Activated naive CD8-positive, alpha-beta T cell (primary cell): ENCODE results near the gene VSTM2B.
"Not testable (repeated sequence)": the region's sequence is repeated elsewhere in the genome, so short reads cannot be mapped to it uniquely, and the experiment has no call there.

Experiments
- H3K27ac Mint-ChIP-seq: one replicate; pipeline ENCODE4 v1.8.0; 2021; ENCODE audit warnings: mixed read lengths
- H3K27me3 Mint-ChIP-seq: one replicate; pipeline ENCODE4 v1.8.0; 2021; ENCODE audit warnings: mixed read lengths
- H3K36me3 Mint-ChIP-seq: one replicate; pipeline ENCODE4 v1.8.0; 2021; ENCODE audit warnings: mixed read lengths
- H3K4me1 Mint-ChIP-seq: one replicate; pipeline ENCODE4 v1.8.0; 2021; ENCODE audit warnings: low read depth, mixed read lengths
- H3K4me3 Mint-ChIP-seq: one replicate; pipeline ENCODE4 v1.8.0; 2021; ENCODE audit warnings: mild to moderate bottlenecking, mixed read lengths
- H3K9me3 Mint-ChIP-seq: one replicate; pipeline ENCODE4 v1.8.0; 2021; ENCODE audit warnings: low read depth, mixed read lengths

Gene VSTM2B

DNA sequence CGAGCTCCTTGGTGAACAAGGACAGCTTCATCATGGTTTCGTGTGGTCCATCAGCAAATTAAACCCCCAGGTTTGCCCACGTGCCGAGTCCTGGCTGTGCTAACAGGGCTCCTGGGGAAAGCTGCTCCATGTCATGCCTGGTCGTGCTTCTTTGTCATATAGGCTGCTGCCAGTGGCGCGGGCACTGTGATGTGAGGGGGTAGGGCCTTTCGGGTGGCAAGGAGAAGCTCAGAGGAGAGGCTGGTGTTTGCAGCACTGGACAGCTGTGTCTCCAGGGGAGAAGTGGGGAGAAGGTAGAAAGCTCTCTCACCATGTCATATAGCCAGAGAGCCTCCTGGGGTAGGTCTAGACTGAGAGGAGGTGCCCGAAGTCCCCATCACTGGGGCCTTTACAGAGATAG is 13.3 kb downstream of the VSTM2B start:
- Mint-ChIP-seq H3K27me3 (peaks cover 5% of the 10 kb centered on the region), H3K4me3 (no peak overlapping the region), H3K27ac (no peak overlapping the region), H3K4me1 (no peaks in the 10 kb centered on the region), H3K9me3 (no peaks in the 10 kb centered on the region), H3K36me3 (no peaks in the 10 kb centered on the region)

DNA sequence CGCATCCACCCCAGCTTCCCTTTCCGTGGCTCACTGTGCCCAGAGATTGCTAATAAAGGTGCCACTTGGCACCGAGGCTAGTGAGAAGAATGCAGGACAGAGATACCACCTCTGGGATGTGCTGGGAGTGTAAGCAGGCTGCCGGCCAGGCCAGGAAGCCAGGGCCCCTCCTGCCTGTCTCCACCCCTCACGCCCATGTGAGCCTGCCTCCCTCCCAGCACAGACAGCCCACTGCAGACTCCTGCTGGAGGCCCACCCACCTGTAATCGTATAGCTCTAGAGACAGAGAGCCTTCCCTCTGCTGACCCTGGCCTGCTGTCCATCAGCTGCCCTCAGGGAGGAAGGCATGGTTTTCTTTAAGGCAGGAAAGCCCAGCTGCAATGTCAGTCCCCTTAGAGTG is 13.9 kb downstream of the VSTM2B start:
- no peak overlapping the region for H3K27ac Mint-ChIP-seq
- H3K4me1 Mint-ChIP-seq, result no peaks in the 10 kb centered on the region
- H3K27me3 Mint-ChIP-seq, result peaks cover 5% of the 10 kb centered on the region
- no peaks in the 10 kb centered on the region for H3K9me3 Mint-ChIP-seq
- H3K4me3 Mint-ChIP-seq, result no peak overlapping the region
- no peaks in the 10 kb centered on the region for H3K36me3 Mint-ChIP-seq

DNA sequence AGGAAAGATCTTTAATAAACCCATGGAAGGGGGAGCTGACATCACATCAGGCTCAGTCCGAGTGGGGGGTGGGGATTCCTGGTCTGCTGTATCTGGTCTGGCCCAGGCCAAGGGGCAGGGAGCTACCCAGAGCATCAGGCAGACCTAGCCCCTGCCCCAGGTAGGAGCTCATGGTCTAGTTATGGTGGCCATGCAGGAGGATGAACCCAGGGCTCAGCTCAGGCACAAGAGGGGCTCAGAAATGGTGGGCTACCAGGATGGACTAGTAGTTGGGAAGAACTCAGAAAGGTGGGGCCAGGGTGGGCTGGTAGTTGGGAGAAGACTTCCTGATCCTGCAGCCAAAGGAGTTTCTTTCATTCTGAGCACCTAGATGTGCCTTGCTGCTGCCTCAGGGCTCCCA is 14.3 kb downstream of the VSTM2B start:
- H3K4me1 Mint-ChIP-seq, result no peaks in the 10 kb centered on the region
- H3K27ac Mint-ChIP-seq, result no peak overlapping the region
- no peaks in the 10 kb centered on the region for H3K36me3 Mint-ChIP-seq
- no peak overlapping the region for H3K4me3 Mint-ChIP-seq
- no peaks in the 10 kb centered on the region for H3K9me3 Mint-ChIP-seq
- H3K27me3 Mint-ChIP-seq, result peaks cover 5% of the 10 kb centered on the region

DNA sequence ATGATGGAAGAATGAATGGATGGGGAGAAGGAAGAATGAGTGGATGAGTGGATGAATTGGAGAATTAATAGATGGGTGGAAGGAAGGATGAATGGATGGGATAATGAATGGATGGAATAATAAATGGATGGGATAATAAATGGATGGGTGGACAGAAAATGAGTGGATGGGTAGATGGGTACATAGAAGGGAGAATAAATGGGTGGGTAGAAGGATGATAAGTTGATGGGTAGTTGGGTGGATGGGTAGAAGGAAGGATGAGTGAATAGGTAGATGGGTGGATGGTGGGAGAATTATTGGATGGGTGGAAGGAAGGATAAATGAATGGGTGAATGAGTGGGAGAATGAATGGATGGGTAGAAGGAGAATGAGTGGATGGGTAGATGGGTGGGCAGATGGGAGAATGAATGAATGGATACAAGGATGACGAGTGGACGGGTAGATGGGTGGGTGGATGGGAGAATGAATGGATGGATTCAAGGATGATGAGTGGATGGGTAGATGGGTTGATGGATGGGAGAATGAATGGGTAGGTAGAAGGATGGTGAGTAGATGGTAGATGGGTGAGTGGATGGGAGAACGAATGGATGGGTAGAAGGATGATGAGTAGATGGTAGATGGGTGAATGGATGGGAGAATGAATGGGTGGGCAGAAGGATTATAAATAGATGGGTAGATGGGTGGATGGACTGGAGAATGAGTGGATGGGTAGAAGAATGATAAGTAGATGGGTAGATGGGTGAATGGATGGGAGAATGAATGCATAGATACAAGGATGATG is 15.9 kb downstream of the VSTM2B start:
- Mint-ChIP-seq H3K4me3 (no peak overlapping the region), H3K9me3 (no peaks in the 10 kb centered on the region), H3K27me3 (peaks cover 4% of the 10 kb centered on the region), H3K36me3 (no peaks in the 10 kb centered on the region), H3K4me1 (no peaks in the 10 kb centered on the region), H3K27ac (no peak overlapping the region)

DNA sequence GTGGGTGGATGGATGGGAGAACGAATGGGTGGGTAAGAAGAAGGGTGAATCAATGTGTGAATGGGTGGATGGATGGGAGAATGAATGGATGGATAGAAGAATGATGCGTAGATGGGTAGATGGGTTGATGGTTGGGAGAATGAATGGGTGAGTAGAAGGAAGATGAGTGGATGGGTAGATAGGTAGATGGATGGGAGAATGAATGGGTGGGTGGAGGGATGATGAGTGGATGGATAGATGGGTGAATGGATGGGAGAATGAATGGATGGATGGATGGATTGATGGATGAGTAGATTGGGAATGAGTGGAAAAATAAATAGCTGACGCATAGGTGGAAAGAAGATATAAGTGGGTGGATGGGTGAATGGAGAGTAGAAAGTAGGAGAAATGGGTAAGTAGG is 16.5 kb downstream of the VSTM2B start:
- Mint-ChIP-seq H3K27ac (no peak overlapping the region), H3K4me1 (no peaks in the 10 kb centered on the region), H3K4me3 (no peak overlapping the region), H3K36me3 (no peaks in the 10 kb centered on the region), H3K27me3 (peaks cover 4% of the 10 kb centered on the region), H3K9me3 (no peaks in the 10 kb centered on the region)

DNA sequence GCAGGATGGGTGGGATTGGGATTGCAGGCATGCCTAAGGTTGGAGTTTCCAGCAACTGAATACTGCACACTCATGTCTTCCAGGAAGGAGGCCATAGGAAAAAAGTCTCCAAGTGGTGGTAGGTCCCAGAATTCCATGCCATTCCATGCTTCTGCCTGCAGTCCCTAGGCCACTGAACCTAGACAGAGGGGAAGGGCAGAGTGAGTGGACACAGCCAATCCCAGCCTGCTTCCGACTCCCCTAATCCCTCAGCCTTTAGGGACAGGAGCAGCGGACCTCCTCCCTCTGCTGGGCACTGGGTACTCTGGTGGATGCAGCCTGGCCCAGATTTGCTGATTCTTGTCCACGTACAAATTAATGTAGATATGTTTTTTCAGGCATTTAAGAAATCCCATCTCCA is 17.0 kb downstream of the VSTM2B start:
- no peak overlapping the region for H3K4me3 Mint-ChIP-seq
- H3K4me1 Mint-ChIP-seq, result no peaks in the 10 kb centered on the region
- H3K27ac Mint-ChIP-seq, result no peak overlapping the region
- peaks cover 5% of the 10 kb centered on the region for H3K27me3 Mint-ChIP-seq
- no peaks in the 10 kb centered on the region for H3K9me3 Mint-ChIP-seq
- H3K36me3 Mint-ChIP-seq, result no peaks in the 10 kb centered on the region

DNA sequence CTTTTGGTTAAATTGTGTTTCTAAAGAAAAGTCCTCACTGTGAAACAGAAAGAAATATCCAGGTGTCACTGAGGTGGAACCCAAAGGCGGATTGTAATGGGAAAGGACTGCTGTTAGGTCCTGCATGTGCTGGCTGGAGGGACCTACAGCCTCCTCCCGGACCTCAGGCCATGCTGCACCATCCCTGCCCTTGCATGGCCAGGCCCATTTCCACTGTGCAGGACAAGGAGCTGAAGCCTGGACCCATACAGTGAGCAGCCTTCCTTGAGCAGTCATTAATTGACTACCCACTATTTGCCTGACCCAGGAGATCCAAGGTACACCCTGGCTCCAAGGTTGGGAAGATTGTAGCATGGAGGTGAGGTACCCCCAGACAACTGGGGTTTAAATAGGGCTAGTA is 17.6 kb downstream of the VSTM2B start:
- no peak overlapping the region for H3K27ac Mint-ChIP-seq
- H3K36me3 Mint-ChIP-seq, result no peaks in the 10 kb centered on the region
- H3K9me3 Mint-ChIP-seq, result no peaks in the 10 kb centered on the region
- H3K27me3 Mint-ChIP-seq, result peaks cover 4% of the 10 kb centered on the region
- H3K4me3 Mint-ChIP-seq, result no peak overlapping the region
- no peaks in the 10 kb centered on the region for H3K4me1 Mint-ChIP-seq

DNA sequence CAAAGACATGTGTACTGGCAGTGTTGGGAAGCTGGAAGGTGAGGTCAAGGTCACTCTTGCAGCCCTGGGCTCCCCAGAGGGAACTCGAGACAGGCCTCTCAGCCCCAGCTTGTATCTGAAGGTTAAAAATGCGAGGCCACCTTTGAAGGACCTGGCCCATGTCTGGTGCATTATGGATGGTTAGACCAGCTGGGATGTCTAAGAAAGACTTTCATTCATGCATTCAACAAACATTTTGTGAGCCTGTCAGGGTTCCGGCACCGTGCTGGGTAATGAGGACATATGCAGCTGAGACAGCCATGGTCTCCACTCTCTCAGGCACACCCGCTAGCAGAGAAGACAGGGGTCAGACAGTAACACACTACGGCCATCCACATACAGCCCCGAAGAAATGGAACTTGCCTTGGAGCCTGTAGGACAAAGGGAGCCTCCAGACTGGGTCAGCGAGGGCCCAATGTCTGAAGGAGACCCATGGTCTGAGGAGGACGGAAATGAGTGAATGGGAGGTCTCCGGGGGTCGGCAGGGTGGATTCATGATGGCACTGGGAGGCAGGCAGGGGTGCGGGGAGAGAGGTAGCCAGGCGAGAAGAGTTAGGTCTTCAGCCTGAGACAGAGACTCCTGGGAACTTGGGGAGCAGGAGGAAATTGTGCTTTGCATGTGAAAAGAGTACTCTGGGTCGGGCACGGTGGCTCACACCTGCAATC is 19.0 kb downstream of the VSTM2B start:
- no peak overlapping the region for H3K4me3 Mint-ChIP-seq
- H3K4me1 Mint-ChIP-seq, result no peaks in the 10 kb centered on the region
- H3K36me3 Mint-ChIP-seq, result no peaks in the 10 kb centered on the region
- H3K27ac Mint-ChIP-seq, result no peak overlapping the region
- H3K9me3 Mint-ChIP-seq, result no peaks in the 10 kb centered on the region
- H3K27me3 Mint-ChIP-seq, result peaks cover 5% of the 10 kb centered on the region

DNA sequence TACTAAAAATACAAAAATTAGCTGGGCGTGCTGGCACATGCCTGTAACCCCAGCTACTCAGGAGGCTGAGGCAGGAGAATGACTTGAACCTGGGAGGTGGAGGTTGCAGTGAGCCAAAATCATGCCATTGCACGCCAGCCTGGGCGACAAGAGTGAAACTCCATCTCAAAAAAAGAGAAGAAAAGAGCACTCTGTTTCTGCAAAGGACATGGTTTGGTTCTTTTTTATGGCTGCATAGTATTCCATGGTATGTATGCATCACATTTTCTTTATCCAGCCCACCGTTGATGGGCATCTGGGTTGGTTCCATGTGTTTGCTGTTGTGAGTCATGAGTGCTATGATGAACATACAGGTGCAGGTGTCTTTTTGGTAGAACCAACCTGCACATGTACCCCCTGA is 19.7 kb downstream of the VSTM2B start:
- not testable (repeated sequence) for H3K4me3 Mint-ChIP-seq, H3K27me3 Mint-ChIP-seq, H3K4me1 Mint-ChIP-seq, H3K27ac Mint-ChIP-seq, H3K36me3 Mint-ChIP-seq, H3K9me3 Mint-ChIP-seq

DNA sequence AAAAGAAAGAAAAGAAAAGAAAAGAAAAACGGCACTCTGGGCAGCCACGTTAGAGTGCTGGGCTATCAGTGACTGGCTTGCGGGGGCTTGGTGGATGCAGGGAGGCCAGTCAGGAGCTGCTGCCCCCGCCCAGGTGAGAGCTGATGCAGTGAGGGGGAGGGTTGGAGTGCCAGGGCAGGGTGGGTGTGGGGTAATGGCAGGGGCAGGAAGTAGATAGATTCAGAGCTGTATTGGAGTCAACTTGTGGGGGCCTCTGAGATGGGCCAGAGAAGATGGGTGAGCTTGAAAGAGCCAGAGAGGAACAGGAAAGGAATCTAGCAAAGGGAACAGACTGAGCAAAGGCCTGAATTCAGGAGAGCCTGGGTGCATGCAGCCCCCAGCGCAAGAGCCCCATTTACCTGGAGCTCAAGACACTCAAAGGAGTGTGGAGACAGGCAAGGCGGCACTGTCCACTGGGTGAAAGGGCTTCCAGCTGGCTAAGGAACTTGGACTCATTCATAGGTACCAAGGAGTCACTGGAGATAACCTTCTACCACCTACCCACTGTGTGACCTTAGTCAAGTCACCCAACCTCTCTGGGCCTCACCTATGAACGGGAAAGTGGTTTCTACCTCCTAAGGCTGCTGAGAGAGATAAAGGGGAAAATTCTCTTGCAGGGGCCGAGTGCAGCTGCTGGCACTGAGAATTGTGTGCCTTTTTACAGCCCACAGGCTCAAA is 20.2 kb downstream of the VSTM2B start:
- Mint-ChIP-seq H3K27ac (no peak overlapping the region), H3K36me3 (no peaks in the 10 kb centered on the region), H3K4me3 (no peak overlapping the region), H3K4me1 (no peaks in the 10 kb centered on the region), H3K9me3 (no peaks in the 10 kb centered on the region), H3K27me3 (peaks cover 6% of the 10 kb centered on the region)

DNA sequence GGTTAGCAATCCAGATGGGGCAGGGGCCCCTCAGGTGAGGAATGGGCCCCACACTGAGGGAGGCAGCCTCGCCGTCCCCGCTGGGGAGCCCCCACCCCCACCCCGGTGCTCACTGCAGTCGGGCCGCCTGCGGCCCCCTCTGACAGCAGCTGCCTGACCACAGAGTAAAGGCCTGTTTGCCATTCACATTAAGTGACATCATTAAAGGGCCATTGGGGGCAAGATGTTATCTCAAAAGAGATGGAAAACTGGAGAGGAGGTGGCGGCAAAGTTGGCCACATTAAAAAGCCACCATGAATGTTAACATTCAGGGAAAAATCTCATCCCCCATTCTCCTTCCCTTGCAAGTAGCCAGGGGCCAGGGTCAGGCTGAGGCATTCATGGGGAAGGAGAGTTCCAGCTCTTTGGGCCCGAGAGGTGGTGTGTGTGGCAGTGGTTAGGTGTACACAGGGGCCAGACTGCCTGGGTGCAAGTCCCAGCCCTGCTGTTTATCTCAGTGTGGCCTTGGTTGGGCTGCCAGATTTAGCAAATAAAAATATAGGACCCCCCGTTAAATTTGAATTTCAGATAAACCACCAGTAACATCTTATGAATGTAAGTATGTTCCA is 20.9 kb downstream of the VSTM2B start:
- H3K27ac Mint-ChIP-seq, result no peak overlapping the region
- peaks cover 6% of the 10 kb centered on the region for H3K27me3 Mint-ChIP-seq
- no peaks in the 10 kb centered on the region for H3K4me1 Mint-ChIP-seq
- no peaks in the 10 kb centered on the region for H3K9me3 Mint-ChIP-seq
- no peaks in the 10 kb centered on the region for H3K36me3 Mint-ChIP-seq
- H3K4me3 Mint-ChIP-seq, result no peak overlapping the region

DNA sequence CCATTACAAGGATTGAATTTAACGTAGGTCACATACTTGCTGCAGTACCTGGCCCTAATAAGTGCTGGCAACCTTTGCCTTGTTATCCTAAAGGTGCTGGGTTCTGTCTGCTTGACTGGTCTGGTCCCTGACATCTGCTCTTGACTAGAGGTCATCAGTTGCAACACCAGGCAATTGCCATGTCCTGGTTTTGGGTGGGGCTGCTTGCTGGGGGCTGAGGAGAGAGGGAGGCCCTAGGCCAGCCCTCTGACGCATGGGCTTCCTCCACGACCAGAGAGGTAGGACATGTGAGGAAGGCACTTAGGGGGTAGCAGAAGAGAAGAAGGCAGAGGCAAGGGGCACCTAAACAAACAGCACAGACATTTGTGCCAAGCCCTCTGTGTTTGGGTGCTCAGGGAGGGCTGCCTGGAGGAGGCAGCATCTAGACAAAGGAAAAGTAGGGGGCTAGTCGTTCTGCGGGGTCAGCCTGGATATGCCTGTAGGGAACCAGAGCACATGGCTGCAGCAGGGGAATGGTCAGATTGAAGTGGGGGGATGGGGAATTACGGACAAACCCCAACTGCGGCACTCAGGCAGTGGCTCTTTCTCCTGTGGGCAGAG is 21.7 kb downstream of the VSTM2B start:
- Mint-ChIP-seq H3K27me3 (peaks cover 6% of the 10 kb centered on the region), H3K9me3 (no peaks in the 10 kb centered on the region), H3K4me3 (no peak overlapping the region), H3K4me1 (no peaks in the 10 kb centered on the region), H3K27ac (no peak overlapping the region), H3K36me3 (no peaks in the 10 kb centered on the region)

DNA sequence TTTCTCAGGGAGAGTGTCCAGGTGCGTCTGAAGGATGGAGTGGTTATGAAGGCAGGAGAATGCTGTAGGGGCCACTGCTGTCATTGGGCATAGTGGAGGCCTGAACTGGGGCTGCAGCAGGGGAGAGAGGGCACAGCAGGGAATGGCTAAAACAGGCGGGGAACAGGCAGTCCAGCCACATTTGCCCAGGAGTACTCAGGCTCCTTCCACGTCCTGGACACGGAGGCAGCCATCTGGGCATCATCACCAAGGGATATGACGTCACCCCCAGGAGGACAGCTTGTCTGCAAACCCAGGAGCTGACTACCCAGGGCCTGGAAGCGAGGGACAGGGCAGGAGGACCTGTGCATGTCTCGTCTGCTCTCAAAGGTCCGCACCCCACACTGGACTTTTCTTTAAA is 22.2 kb downstream of the VSTM2B start:
- H3K27me3 Mint-ChIP-seq, result peaks cover 6% of the 10 kb centered on the region
- H3K4me3 Mint-ChIP-seq, result no peak overlapping the region
- no peaks in the 10 kb centered on the region for H3K4me1 Mint-ChIP-seq
- no peaks in the 10 kb centered on the region for H3K36me3 Mint-ChIP-seq
- no peaks in the 10 kb centered on the region for H3K9me3 Mint-ChIP-seq
- H3K27ac Mint-ChIP-seq, result no peak overlapping the region

DNA sequence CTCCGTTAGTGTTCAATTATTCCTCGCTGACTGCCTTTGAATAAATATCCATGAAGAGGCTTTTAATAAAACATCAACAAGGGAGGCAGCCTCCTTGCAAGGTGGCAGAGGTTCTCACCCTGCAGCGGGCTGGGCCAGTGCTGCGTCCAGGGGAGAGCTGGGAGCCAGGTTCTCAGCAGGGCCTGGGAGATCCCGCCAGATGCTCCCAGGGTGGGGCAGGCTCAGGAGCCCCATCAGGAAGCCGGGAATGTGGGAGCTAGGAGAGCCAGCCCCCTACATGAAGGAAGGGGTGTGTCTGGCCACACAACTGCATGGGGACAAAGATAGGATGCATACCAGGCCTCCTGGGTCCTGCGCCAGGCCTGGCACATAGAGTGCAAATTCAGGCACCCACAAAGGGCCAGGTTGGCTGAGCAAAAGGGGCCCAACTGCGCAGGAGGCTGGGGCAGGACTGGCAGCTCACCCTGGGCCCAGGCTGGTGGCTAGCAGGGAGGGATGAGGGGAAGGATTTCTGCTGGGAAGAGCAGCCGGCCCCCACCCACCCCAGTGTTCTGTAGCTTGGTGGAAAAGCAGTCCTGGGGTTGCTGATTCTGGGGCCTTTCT is 22.8 kb downstream of the VSTM2B start:
- no peak overlapping the region for H3K27ac Mint-ChIP-seq

More for the DNA sequence above, 22.8 kb downstream of the VSTM2B start:
- Mint-ChIP-seq H3K4me1 (no peaks in the 10 kb centered on the region), H3K27me3 (peaks cover 6% of the 10 kb centered on the region), H3K9me3 (peaks cover 3% of the 10 kb centered on the region), H3K36me3 (no peaks in the 10 kb centered on the region), H3K4me3 (no peak overlapping the region)
